GM23338 (cell line): ENCODE measurements around the gene KEL. TPM values are rescaled to one million over a fixed set of nuclear protein-coding genes. Genes with fewer than 3 reads are reported as not detected.

ENCODE experiments used
- ATAC-seq: fragments of 200-7000 bp; cut with Tn5 transposase; 3 replicates; pipeline ENCODE4 v1.9.1; 2020
- DNase-seq: peaks from one replicate; pipeline ENCODE4 v3.0.0-alpha.2; 2015; ENCODE audit warnings: low spot score
- H2AFZ ChIP-seq: fragments of 200-600 bp; sonication (generic); 2 replicates; pipeline ENCODE4 v1.8.0; 2016; ENCODE audit warnings: antibody characterized with exemption, mild to moderate bottlenecking, moderate library complexity
- H3F3A ChIP-seq: fragments of 200-600 bp; sonication (generic); replicated peaks from 2 replicates; pipeline ENCODE4 v1.8.0; 2017; ENCODE audit warnings: antibody characterized with exemption, mixed run types, low read depth
- H3K27ac ChIP-seq: fragments of 200-600 bp; sonication (generic); 2 replicates; pipeline ENCODE4 v1.6.1; 2016; ENCODE audit warnings: low read depth
- H3K27me3 ChIP-seq: fragments of 200-600 bp; sonication (generic); 2 replicates; pipeline ENCODE4 v1.8.0; 2016; ENCODE audit warnings: mild to moderate bottlenecking, mixed run types, moderate library complexity; ENCODE audit not compliant: insufficient read depth
- H3K36me3 ChIP-seq: fragments of 200-600 bp; sonication (generic); 2 replicates; pipeline ENCODE4 v1.8.0; 2016; ENCODE audit warnings: mild to moderate bottlenecking; ENCODE audit not compliant: insufficient read depth
- H3K4me1 ChIP-seq: fragments of 200-600 bp; sonication (generic); 2 replicates; pipeline ENCODE4 v1.8.0; 2016; ENCODE audit warnings: mild to moderate bottlenecking, moderate library complexity; ENCODE audit not compliant: insufficient read depth
- H3K4me2 ChIP-seq: fragments of 200-600 bp; sonication (generic); 2 replicates; pipeline ENCODE4 v1.7.1; 2017; ENCODE audit warnings: mixed run types
- H3K4me3 ChIP-seq: fragments of 200-600 bp; sonication (generic); 2 replicates; pipeline ENCODE4 v1.6.1; 2016; ENCODE audit warnings: mixed run types
- H3K79me2 ChIP-seq: fragments of 200-600 bp; sonication (generic); replicated peaks from 2 replicates; pipeline ENCODE4 v1.8.0; 2017; ENCODE audit warnings: mild to moderate bottlenecking; ENCODE audit not compliant: insufficient read depth
- H3K9me2 ChIP-seq: fragments of 200-600 bp; sonication (generic); 2 replicates; pipeline ENCODE4 v1.8.0; 2017; ENCODE audit not compliant: insufficient read depth
- H4K20me1 ChIP-seq: fragments of 200-600 bp; sonication (generic); replicated peaks from 2 replicates; pipeline ENCODE4 v1.8.0; 2017; ENCODE audit warnings: mild to moderate bottlenecking; ENCODE audit not compliant: insufficient read depth
- H3K27ac Mint-ChIP-seq: 2 replicates; pipeline ENCODE4 v1.8.0; 2020; ENCODE audit warnings: inconsistent platforms, mild to moderate bottlenecking, moderate library complexity, mixed read lengths
- H3K27me3 Mint-ChIP-seq: 3 replicates; pipeline ENCODE4 v1.8.0; 2022; ENCODE audit warnings: low read depth, mild to moderate bottlenecking, moderate library complexity, mixed read lengths, inconsistent platforms; ENCODE audit not compliant: insufficient read depth, poor library complexity
- H3K36me3 Mint-ChIP-seq: 3 replicates; pipeline ENCODE4 v1.8.0; 2021; ENCODE audit warnings: low read depth, mild to moderate bottlenecking, inconsistent platforms, moderate library complexity, mixed read lengths
- H3K4me1 Mint-ChIP-seq: 3 replicates; pipeline ENCODE4 v1.8.0; 2020; ENCODE audit warnings: mild to moderate bottlenecking, inconsistent platforms, mixed read lengths
- H3K4me3 Mint-ChIP-seq: 3 replicates; pipeline ENCODE4 v1.8.0; 2021; ENCODE audit warnings: moderate library complexity, mild to moderate bottlenecking, inconsistent platforms, mixed read lengths
- H3K9me3 Mint-ChIP-seq: 3 replicates; pipeline ENCODE4 v1.8.0; 2020; ENCODE audit warnings: moderate library complexity, mild to moderate bottlenecking, inconsistent platforms, mixed read lengths
- CREB1 ChIP-seq: fragments of 250-450 bp; sonication (Bioruptor Pico); IDR thresholded peaks from 2 replicates; pipeline ENCODE4 v1.5.0; 2020; ENCODE audit warnings: low read depth, mild to moderate bottlenecking, moderate library complexity
- EZH2 ChIP-seq: fragments of 200-600 bp; sonication (generic); IDR thresholded peaks from one replicate; pipeline ENCODE4 v1.8.0; 2017; ENCODE audit warnings: antibody characterized with exemption, mild to moderate bottlenecking, low read depth; ENCODE audit not compliant: unreplicated experiment
- NANOG ChIP-seq: IDR thresholded peaks from 2 replicates; pipeline ENCODE4 v1.6.1; 2016; ENCODE audit warnings: antibody characterized with exemption, borderline replicate concordance
- POLR2AphosphoS5 ChIP-seq: IDR thresholded peaks from 2 replicates; pipeline ENCODE4 v1.6.1; 2016; ENCODE audit warnings: antibody characterized with exemption, low read depth
- ZNF462 ChIP-seq: fragments of 250-450 bp; sonication (Bioruptor Pico); IDR thresholded peaks from 2 replicates; pipeline ENCODE4 v1.5.0; 2020; ENCODE audit warnings: mild to moderate bottlenecking, moderate library complexity
- polyA plus RNA-seq: library from polyadenylated mRNA; unstranded; fragments of >200 nt; fragmentation: Nextera tagmentation; extraction: Ambion mirVana; gene quantifications from 2 replicates; pipeline ENCODE4 v1.2.1, GENCODE V29; 2016
- total RNA-seq: library from RNA; depleted of rRNA; stranded (reverse); fragments of >200 nt; shearing (Covaris generic); gene quantifications from 2 replicates; pipeline ENCODE4 v1.2.3, GENCODE V29; 2014

Gene KEL
- total and polyA plus RNA-seq, 2 experiments from 2014 or later, result 1.2 to 3.6 TPM

- TF ChIP-seq ZNF462, result no peak
Measured at GRCh38 chr7:142897691-142898090, 64.5 kb downstream of the KEL start (continued).

GRCh38 chr7:142896741-142897379 is 65.3 kb downstream of the KEL start:
- Histone ChIP-seq H3K4me2 (no peak overlapping the region), H3K9me2 (no peaks in the 10 kb centered on the region), H3K4me3 (no peak overlapping the region), H3K36me3 (no peaks in the 10 kb centered on the region), H4K20me1 (no peaks in the 10 kb centered on the region), H2AFZ (no peak overlapping the region), H3K27me3 (no peaks in the 10 kb centered on the region), H3F3A (no peaks in the 10 kb centered on the region), H3K79me2 (no peaks in the 10 kb centered on the region), H3K27ac (no peak overlapping the region), H3K4me1 (no peaks in the 10 kb centered on the region)
- H3K27ac Mint-ChIP-seq, result no peak overlapping the region
- TF ChIP-seq CREB1 (no peak), NANOG (no peak), POLR2AphosphoS5 (no peak), EZH2 (no peak)
- ATAC-seq, result no peak
- peaks cover 3% of the 10 kb centered on the region for H3K27me3 Mint-ChIP-seq
- no peaks in the 10 kb centered on the region for H3K9me3 Mint-ChIP-seq
- DNase-seq, result no peak
- H3K36me3 Mint-ChIP-seq, result no peaks in the 10 kb centered on the region; the same call in 2 of the 3 replicates
- peaks cover 9% of the 10 kb centered on the region for H3K4me1 Mint-ChIP-seq
- no peak overlapping the region for H3K4me3 Mint-ChIP-seq
